ENCODE data around the gene ACTA1. TPM values are rescaled to one million over a fixed set of nuclear protein-coding genes. Genes with fewer than 3 reads are reported as not detected.
A peak's percentile ranks its signal among the peaks of the same experiment; 100 is the strongest.

Gene ACTA1
- total and polyA plus RNA-seq, 2 experiments from 2014 or later: 8.8 to 13.0 TPM

GRCh38 chr1:229432905-229433304, 989 bp downstream of the ACTA1 start:
- no peak for TF ChIP-seq REST (IDR thresholded peaks at IDR 0.05; ENCODE audit: unreplicated experiment)
- peak; percentile 68 for TF ChIP-seq EZH2phosphoT487 (IDR thresholded peaks at IDR 0.05; ENCODE audit: unreplicated experiment)
- Histone ChIP-seq H3K79me2 (replicated peaks; ENCODE audit: insufficient read depth) (no peaks in the 10 kb centered on the region), H3K27ac (ENCODE audit: low read depth) (no peak overlapping the region), H4K20me1 (replicated peaks; ENCODE audit: insufficient read depth) (no peaks in the 10 kb centered on the region; the same call in 1 of the 2 replicates), H3K4me1 (ENCODE audit: insufficient read depth) (peaks cover 14% of the 10 kb centered on the region; the same call in 1 of the 2 replicates), H2AFZ (no peak overlapping the region), H3K27me3 (ENCODE audit: insufficient read depth) (peaks cover 81% of the 10 kb centered on the region), H3K9me2 (ENCODE audit: insufficient read depth) (no peaks in the 10 kb centered on the region), H3K4me2 (peak overlapping the region; percentile 55), H3K4me3 (peak overlapping the region; percentile 87; the same call in 1 of the 2 replicates), H3K36me3 (ENCODE audit: insufficient read depth) (no peaks in the 10 kb centered on the region), H3F3A (replicated peaks; ENCODE audit: low read depth) (peaks cover 9% of the 10 kb centered on the region; the same call in 1 of the 2 replicates)
- peaks cover 69% of the 10 kb centered on the region for H3K27me3 Mint-ChIP-seq (ENCODE audit: insufficient read depth, low read depth, poor library complexity)
- no peak overlapping the region for H3K27ac Mint-ChIP-seq
- peak overlapping the region; percentile 82; the same call in 1 of the 3 replicates for H3K4me3 Mint-ChIP-seq
- peaks cover 22% of the 10 kb centered on the region for H3K4me1 Mint-ChIP-seq
- H3K36me3 Mint-ChIP-seq (ENCODE audit: low read depth): peaks cover 4% of the 10 kb centered on the region; the same call in 1 of the 3 replicates
- peaks cover 4% of the 10 kb centered on the region; the same call in 1 of the 3 replicates for H3K9me3 Mint-ChIP-seq
- peak; percentile 6 for DNase-seq (ENCODE audit: low spot score)
- ATAC-seq: no peak

GRCh38 chr1:229432116-229432461, 1.8 kb downstream of the ACTA1 start:
- Histone ChIP-seq H3K4me3 (peak overlapping the region; percentile 87), H3F3A (replicated peaks; ENCODE audit: low read depth) (peaks cover 9% of the 10 kb centered on the region; the same call in 1 of the 2 replicates), H3K27me3 (ENCODE audit: insufficient read depth) (peaks cover 81% of the 10 kb centered on the region), H3K79me2 (replicated peaks; ENCODE audit: insufficient read depth) (no peaks in the 10 kb centered on the region), H3K27ac (ENCODE audit: low read depth) (no peak overlapping the region), H3K4me2 (peak overlapping the region; percentile 89), H3K9me2 (ENCODE audit: insufficient read depth) (no peaks in the 10 kb centered on the region), H4K20me1 (replicated peaks; ENCODE audit: insufficient read depth) (no peaks in the 10 kb centered on the region; the same call in 1 of the 2 replicates), H2AFZ (no peak overlapping the region), H3K36me3 (ENCODE audit: insufficient read depth) (no peaks in the 10 kb centered on the region), H3K4me1 (ENCODE audit: insufficient read depth) (peaks cover 14% of the 10 kb centered on the region; the same call in 1 of the 2 replicates)
- DNase-seq (ENCODE audit: low spot score): peak; percentile 39
- Mint-ChIP-seq H3K4me1 (peaks cover 22% of the 10 kb centered on the region), H3K27me3 (ENCODE audit: insufficient read depth, low read depth, poor library complexity) (peaks cover 68% of the 10 kb centered on the region), H3K4me3 (peak overlapping the region; percentile 73; the same call in 2 of the 3 replicates), H3K27ac (no peak overlapping the region), H3K9me3 (peaks cover 4% of the 10 kb centered on the region; the same call in 1 of the 3 replicates), H3K36me3 (ENCODE audit: low read depth) (peaks cover 4% of the 10 kb centered on the region; the same call in 1 of the 3 replicates)
- TF ChIP-seq JUNB (IDR thresholded peaks at IDR 0.05; ENCODE audit: unreplicated experiment) (no peak), EZH2phosphoT487 (IDR thresholded peaks at IDR 0.05; ENCODE audit: unreplicated experiment) (peak; percentile 29), EZH2 (IDR thresholded peaks at IDR 0.05; ENCODE audit: low read depth, unreplicated experiment) (peak; percentile 57), REST (IDR thresholded peaks at IDR 0.05; ENCODE audit: unreplicated experiment) (no peak)
- ATAC-seq: no peak
